ENCODE measurements around the gene POPDC2.

GRCh38 chr3:119626196-119626595 lies 34.2 kb downstream of the POPDC2 start:
- no peak for TF ChIP-seq PATZ1 (CRISPR knock-in tag; IDR thresholded peaks at IDR 0.05; ENCODE audit: borderline replicate concordance)
- no peak for TF ChIP-seq ARNTL (CRISPR knock-in tag; IDR thresholded peaks at IDR 0.05; ENCODE audit: borderline replicate concordance, low read depth)
- TF ChIP-seq RARB (CRISPR knock-in tag; IDR thresholded peaks at IDR 0.05) = no peak
- no peak for TF ChIP-seq CSDC2 (CRISPR knock-in tag; IDR thresholded peaks at IDR 0.05)
- no peak for TF ChIP-seq ZNF70 (CRISPR knock-in tag; IDR thresholded peaks at IDR 0.05)
- no peak for TF ChIP-seq TSHZ2 (CRISPR knock-in tag; IDR thresholded peaks at IDR 0.05)
- no peak for TF ChIP-seq ZFP3 (CRISPR knock-in tag; IDR thresholded peaks at IDR 0.05)
- TF ChIP-seq GLIS3 (CRISPR knock-in tag; IDR thresholded peaks at IDR 0.05) = no peak
- TF ChIP-seq ZNF565 (CRISPR knock-in tag; conservative IDR thresholded peaks at IDR 0.05; ENCODE audit: low read depth) = no peak
- no peak for TF ChIP-seq OSR1 (CRISPR knock-in tag; IDR thresholded peaks at IDR 0.05)
